Measurements from ENCODE around the gene NR6A1.

GRCh38 chr9:124790301-124790700 is 19.2 kb upstream of the NR6A1 start:
- TF ChIP-seq CTCF (IDR thresholded peaks at IDR 0.05; ENCODE audit: control extremely low read depth in 1 of 3, insufficient read depth in 1 of 3, low read depth in 1 of 3, low read length in 3 of 3) (no peak), POLR2A (IDR thresholded peaks at IDR 0.05; ENCODE audit: control extremely low read depth in 1 of 2, low read depth in 2 of 2, low read length in 2 of 2) (no peak), RFX5 (IDR thresholded peaks at IDR 0.05; ENCODE audit: borderline replicate concordance, low read depth, low read length) (no peak), GTF2F1 (IDR thresholded peaks at IDR 0.05; ENCODE audit: borderline replicate concordance, low read depth, low read length) (no peak), BACH1 (IDR thresholded peaks at IDR 0.05; ENCODE audit: low read length) (no peak), CHD2 (IDR thresholded peaks at IDR 0.05; ENCODE audit: low read length) (no peak), ZNF274 (IDR thresholded peaks at IDR 0.05; ENCODE audit: borderline replicate concordance, extremely low read depth, low read length) (no peak), EZH2 (IDR thresholded peaks at IDR 0.05; ENCODE audit: low read depth, low read length, severe bottlenecking) (no peak), MAX (IDR thresholded peaks at IDR 0.05) (no peak), RAD21 (IDR thresholded peaks at IDR 0.05 in 1 of 2, conservative IDR thresholded peaks at IDR 0.05 in 1 of 2; ENCODE audit: low read depth in 2 of 2, low read length in 2 of 2) (no peak)

Data from H1 (cell line).